Liver (tissue), 3 donors: Measurements from ENCODE around the gene PPP1R9A.

Experiments used
- JUND ChIP-seq, 2 donors: IDR thresholded peaks; 2 replicates each; pipeline ENCODE4 v1.6.1; 2016; ENCODE audit warnings: antibody characterized with exemption in 2 of 2
- TF ChIP-seq, protein P1 (sequence below): fragments of 150-350 bp; IDR thresholded peaks from 2 replicates; pipeline ENCODE4 v1.5.1; 2017; ENCODE audit warnings: improper control_type of control experiment, low read depth, low read length; ENCODE audit not compliant: missing input control
- TF ChIP-seq, protein P2 (sequence below): IDR thresholded peaks from 2 replicates; pipeline ENCODE4 v1.6.1; 2016; ENCODE audit warnings: antibody characterized with exemption
- TF ChIP-seq, protein P3 (sequence below): IDR thresholded peaks from 2 replicates; pipeline ENCODE4 v1.6.1; 2016; ENCODE audit warnings: antibody characterized with exemption, mild to moderate bottlenecking
- donor health status: healthy.
- donor health status: healthy.

DNA sequence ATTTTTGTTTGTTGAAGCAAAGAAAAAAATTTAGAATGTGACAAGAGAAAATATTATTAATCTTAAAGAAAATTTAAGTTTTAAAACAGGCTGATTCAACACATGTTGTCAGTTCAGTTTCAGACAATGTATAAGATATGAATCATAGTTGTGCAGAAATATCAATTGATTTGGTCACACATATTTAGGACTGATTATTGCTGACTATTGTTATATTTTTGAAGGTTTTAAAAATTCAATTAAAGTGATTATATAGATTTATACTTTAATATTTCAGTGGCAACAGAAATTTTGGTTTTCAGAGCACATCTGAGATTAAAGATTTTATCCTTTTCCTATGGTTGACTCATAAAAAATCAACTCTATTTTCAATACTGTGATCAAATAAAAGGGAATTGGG lies 284.4 kb downstream of the PPP1R9A start:
- TF ChIP-seq, protein P1, sequence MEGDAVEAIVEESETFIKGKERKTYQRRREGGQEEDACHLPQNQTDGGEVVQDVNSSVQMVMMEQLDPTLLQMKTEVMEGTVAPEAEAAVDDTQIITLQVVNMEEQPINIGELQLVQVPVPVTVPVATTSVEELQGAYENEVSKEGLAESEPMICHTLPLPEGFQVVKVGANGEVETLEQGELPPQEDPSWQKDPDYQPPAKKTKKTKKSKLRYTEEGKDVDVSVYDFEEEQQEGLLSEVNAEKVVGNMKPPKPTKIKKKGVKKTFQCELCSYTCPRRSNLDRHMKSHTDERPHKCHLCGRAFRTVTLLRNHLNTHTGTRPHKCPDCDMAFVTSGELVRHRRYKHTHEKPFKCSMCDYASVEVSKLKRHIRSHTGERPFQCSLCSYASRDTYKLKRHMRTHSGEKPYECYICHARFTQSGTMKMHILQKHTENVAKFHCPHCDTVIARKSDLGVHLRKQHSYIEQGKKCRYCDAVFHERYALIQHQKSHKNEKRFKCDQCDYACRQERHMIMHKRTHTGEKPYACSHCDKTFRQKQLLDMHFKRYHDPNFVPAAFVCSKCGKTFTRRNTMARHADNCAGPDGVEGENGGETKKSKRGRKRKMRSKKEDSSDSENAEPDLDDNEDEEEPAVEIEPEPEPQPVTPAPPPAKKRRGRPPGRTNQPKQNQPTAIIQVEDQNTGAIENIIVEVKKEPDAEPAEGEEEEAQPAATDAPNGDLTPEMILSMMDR = no peak
- TF ChIP-seq, protein P2, sequence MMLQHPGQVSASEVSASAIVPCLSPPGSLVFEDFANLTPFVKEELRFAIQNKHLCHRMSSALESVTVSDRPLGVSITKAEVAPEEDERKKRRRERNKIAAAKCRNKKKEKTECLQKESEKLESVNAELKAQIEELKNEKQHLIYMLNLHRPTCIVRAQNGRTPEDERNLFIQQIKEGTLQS = no peak
- TF ChIP-seq JUND (IDR thresholded peaks at IDR 0.05) = no peak
- TF ChIP-seq, protein P3, sequence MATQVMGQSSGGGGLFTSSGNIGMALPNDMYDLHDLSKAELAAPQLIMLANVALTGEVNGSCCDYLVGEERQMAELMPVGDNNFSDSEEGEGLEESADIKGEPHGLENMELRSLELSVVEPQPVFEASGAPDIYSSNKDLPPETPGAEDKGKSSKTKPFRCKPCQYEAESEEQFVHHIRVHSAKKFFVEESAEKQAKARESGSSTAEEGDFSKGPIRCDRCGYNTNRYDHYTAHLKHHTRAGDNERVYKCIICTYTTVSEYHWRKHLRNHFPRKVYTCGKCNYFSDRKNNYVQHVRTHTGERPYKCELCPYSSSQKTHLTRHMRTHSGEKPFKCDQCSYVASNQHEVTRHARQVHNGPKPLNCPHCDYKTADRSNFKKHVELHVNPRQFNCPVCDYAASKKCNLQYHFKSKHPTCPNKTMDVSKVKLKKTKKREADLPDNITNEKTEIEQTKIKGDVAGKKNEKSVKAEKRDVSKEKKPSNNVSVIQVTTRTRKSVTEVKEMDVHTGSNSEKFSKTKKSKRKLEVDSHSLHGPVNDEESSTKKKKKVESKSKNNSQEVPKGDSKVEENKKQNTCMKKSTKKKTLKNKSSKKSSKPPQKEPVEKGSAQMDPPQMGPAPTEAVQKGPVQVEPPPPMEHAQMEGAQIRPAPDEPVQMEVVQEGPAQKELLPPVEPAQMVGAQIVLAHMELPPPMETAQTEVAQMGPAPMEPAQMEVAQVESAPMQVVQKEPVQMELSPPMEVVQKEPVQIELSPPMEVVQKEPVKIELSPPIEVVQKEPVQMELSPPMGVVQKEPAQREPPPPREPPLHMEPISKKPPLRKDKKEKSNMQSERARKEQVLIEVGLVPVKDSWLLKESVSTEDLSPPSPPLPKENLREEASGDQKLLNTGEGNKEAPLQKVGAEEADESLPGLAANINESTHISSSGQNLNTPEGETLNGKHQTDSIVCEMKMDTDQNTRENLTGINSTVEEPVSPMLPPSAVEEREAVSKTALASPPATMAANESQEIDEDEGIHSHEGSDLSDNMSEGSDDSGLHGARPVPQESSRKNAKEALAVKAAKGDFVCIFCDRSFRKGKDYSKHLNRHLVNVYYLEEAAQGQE = no peak
